ENCODE measurements around the gene ROCK2.

DNA sequence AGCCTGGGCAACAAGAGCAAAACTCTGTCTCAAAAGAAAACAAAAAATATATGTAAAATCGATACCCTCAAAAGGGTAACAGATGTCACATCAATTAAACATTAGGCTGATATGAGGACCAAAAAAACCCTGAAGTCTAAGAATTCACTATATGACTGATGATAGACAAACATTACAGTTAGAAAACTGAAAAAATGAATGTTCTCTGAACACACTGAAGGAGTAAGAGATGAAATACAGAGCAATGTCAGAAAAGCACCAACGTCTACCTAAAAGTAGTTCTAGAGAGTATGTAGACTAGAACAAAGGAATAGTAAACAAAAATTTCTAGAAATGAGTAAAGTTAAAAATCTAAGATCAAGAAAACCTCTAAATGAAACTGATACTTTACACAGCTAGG is 107.3 kb downstream of the ROCK2 start:
- TF ChIP-seq ZNF274 (CRISPR knock-in tag; IDR thresholded peaks at IDR 0.05) = no peak
- TF ChIP-seq MEF2D (CRISPR knock-in tag; IDR thresholded peaks at IDR 0.05) = no peak
- no peak for TF ChIP-seq ATF7 (IDR thresholded peaks at IDR 0.05)
- TF ChIP-seq ATF7 (CRISPR knock-in tag; IDR thresholded peaks at IDR 0.05) = no peak
- no peak for TF ChIP-seq ZNF772 (CRISPR knock-in tag; IDR thresholded peaks at IDR 0.05)

Data from HepG2 (cell line).